Left colon (tissue), 2 donors: Measurements from ENCODE around the gene CEP112. TPM values are rescaled to one million over a fixed set of nuclear protein-coding genes. Genes with fewer than 3 reads are reported as not detected.

ENCODE experiments used
- ATAC-seq: fragments of 200-7000 bp; cut with Tn5 transposase; one replicate; pipeline ENCODE4 v1.9.1; 2020; ENCODE audit warnings: mild to moderate bottlenecking, moderate library complexity
- DNase-seq, 2 donors: peaks; one replicate each; pipeline ENCODE4 v3.0.0-alpha.2; 2020
- intact Hi-C, 2 donors: fragments of 100-400 bp; cut with DNase I in 1 of 2; cut with micrococcal nuclease in 1 of 2; formaldehyde crosslinking; loops; one replicate each; pipeline versions ENCODE4 v1.11.2 to v1.14.0; 2022; cut with DNase I, micrococcal nuclease
- total RNA-seq, 2 donors: library from RNA; stranded (reverse); fragmentation: NEBNext Ultra II Directional; extraction: Animal tissue kit (Norgen Biotek cat#: 25700); gene quantifications; one replicate each; pipeline ENCODE4 v1.2.1, GENCODE V29; 2021
- donor health status: DM: no; HTN: no; CAD: no.
- donor health status: DM: yes; HTN: yes; CAD: no.

The CEP112 gene
- total RNA-seq, 2 donors from 2014 or later: 4.5 to 8.1 TPM

DNA sequence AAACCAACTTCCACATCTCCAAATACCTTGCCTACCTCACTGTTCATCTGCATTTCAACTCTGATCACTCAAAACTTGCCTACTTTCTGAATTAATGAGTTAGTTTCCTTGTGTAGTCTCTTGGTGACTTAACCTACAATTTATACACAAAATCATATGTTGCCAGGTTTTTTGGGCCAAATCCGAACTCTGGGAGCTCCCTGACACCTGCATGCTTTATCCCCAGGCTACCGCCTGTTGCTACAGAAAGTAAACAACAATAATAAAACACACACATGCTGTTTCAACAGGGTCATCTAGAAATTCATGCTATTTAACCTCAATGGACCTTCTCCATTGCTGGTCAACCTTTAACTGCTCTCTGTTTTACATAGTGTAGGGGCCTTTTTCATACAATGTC is 526.0 kb downstream of the CEP112 start:
- intact Hi-C loops: no loop called here
- no peak for ATAC-seq
- no peak for DNase-seq

DNA sequence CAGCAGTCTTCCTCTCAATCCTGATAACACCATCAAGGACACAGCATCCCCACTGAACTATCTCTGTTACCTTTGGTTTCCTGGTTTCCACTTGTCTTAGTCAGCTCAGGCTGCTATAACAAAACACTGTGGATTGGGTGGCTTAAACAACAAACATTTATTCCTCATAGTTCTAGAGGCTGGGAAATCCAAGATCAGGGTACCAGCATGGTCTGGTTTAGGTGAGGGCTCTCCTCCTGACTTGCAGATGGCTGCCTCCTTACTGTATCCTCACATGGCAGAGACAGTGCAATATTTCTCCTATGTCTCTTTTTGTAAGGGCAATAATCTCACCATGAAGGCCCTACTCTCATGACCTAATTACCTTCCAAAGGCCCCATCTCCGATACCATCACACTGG is 527.2 kb downstream of the CEP112 start:
- ATAC-seq (no peak), DNase-seq (no peak)
- intact Hi-C loops: no loop called here

GRCh38 chr17:65664266-65664665 is 527.7 kb downstream of the CEP112 start:
- intact Hi-C loops: no loop called here
- ATAC-seq: no peak
- no peak for DNase-seq

- intact Hi-C loops: no loop called here
- DNase-seq (no peak), ATAC-seq (no peak)
Measured at GRCh38 chr17:65662196-65662595, 529.7 kb downstream of the CEP112 start.

DNA sequence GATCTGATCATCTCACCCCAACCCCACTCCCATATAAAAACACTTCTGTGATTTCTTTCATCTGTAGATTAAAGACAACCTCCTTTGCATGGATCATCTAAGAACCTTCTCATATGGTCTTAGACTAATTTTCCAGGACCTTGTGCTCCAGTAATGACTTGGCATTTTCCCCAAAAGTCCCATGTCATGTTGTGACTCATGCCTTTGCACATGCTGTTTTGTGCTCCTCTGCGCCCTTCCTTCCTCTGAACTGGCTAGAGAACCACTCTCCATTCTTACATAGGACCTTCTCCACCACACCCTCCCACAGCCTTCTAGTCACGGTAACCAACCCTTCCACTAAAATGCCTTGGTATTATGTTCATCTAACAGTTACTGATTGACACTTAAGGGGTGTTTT is 531.0 kb downstream of the CEP112 start:
- DNase-seq: no peak
- ATAC-seq: no peak
- intact Hi-C loops: no loop called here

DNA sequence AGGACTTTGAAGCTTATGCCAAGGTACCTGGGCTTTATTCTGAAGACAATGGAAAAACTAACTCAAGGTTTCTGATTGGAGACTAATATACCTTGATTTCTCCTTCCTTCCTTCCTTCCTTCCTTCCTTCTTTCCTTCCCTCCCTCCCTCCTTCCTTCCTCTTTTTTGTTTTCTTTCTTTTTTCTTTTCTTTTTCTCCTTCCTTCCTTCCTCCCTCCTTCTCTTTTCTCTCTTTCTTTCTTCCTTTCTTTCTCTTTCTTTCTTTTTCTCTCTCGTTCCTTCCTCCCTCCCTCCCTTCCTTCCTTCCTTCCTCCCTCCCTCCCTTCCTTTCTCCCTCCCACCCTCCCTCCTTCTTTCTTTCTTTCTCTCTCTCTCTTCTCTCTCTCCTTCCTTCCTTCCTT is 531.9 kb downstream of the CEP112 start:
- intact Hi-C loops: no loop called here
- DNase-seq (no peak), ATAC-seq (no peak)

DNA sequence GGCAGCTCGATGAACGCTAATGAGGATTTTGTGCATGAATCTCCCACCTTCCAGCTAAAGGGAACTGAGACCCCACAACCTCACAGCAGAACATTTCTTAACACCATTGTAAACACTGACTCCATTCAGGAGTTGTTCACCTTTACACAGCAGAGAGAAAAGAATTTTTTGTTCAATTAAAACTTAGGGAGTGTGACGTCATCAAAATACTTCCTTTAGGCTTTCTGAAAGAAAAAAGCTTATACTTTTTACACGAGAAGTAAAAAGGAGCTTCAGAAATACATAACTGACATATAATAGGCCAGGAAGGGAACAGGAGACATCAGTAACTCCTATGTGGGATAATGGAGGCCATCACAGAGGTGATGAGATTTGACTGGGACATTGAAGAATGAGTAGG is 532.4 kb downstream of the CEP112 start:
- DNase-seq: no peak
- no peak for ATAC-seq
- intact Hi-C loops: no loop called here

GRCh38 chr17:65657251-65657828 is 534.6 kb downstream of the CEP112 start:
- no peak for DNase-seq
- ATAC-seq: no peak
- intact Hi-C loops: no loop called here

GRCh38 chr17:65656390-65657250 is 535.3 kb downstream of the CEP112 start:
- intact Hi-C loops: no loop called here
- no peak for ATAC-seq
- DNase-seq: no peak

- intact Hi-C loops: no loop called here
- DNase-seq (no peak), ATAC-seq (no peak)
Measured at GRCh38 chr17:65655706-65656105, 536.2 kb downstream of the CEP112 start.

DNA sequence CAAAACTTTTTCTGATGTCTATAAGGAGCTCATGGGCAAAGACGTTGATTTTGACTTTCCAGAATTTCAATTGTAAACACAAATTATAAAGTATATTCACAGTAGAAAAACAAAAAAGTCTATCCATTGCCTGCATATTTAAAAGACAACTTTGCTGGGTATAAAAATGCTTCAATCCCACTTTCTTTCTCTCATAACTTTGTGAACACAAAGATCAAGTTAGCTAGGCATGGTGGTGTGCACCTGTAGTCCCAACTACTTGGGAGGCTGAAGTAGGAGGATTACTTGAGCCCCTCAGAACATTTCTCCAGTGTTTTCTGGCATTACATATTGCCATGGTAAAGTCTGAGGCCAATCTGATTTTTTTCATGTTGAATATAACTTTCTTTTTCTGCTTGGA is 547.4 kb downstream of the CEP112 start:
- intact Hi-C loops: no loop called here
- DNase-seq (no peak), ATAC-seq (no peak)

- DNase-seq (no peak), ATAC-seq (peak; percentile 27)
- intact Hi-C loops: no loop called here
Measured at GRCh38 chr17:65638221-65638975, 553.5 kb downstream of the CEP112 start.

DNA sequence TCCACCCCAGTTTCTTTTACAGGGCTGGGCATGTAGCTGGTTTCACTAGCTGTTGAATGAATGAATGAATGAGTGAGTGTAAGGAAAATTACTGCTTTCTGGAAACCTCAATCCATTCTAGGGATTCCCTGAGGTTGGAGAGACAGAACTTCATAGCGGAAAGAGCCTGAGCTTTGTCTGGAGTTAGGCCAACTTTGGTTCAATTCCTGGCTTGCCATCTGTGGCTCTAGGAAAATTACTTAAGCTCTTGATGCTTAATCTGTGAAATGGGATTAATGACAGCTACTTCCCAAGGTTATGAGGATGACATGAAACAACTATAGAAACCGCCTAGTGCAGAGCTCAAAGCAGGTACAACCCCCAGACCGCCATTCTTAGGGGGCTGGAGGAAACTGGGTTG is 554.1 kb downstream of the CEP112 start:
- DNase-seq (no peak), ATAC-seq (no peak)
- intact Hi-C loops: no loop called here

GRCh38 chr17:65634533-65634932 is 557.4 kb downstream of the CEP112 start:
- ATAC-seq (peak; percentile 93), DNase-seq (peak; percentile 70 to 74)
- intact Hi-C loops: no loop called here

DNA sequence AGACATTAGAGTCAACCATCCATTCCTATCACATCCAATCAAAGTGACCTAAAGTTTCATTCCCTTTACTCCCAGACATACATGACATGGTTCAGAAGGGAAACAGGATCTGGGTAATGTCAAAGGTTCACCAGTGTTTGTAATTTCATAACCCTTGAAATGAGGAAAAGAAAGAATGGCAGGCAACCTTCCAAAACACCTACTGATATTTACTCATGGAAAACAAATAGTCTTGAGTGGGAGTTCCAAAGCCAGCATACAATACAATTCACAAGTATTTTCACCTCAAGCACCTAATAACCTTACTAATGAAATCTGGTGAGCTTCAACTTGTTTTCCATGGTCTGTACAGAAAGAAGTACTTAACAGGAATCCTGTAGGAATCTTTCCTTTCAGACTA is 557.9 kb downstream of the CEP112 start:
- intact Hi-C loops: no loop called here

GRCh38 chr17:65633146-65633881 is 558.6 kb downstream of the CEP112 start:
- DNase-seq (no peak), ATAC-seq (no peak)
- intact Hi-C loops: no loop called here

More for the DNA sequence above, 557.9 kb downstream of the CEP112 start:
- ATAC-seq: peak; percentile 61
- DNase-seq: no peak

DNA sequence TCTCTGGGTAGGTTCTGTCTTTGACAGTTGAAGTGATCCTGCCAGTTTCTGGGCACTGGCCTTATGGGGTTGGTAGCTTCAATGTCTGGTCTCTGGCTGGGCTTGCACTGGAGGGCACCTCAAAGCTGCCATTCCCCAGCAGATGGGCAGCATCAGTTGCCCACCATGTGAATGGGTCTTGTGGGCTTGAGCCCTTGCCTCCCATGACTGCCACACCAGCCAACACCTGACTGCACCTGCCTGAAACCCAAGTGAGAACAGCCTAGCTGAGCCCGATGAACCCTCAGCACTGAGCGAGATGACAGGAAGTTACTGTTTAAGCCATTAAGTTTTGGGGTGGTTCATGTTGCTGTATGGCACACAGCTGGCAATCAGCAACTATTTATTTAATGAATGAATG is 561.4 kb downstream of the CEP112 start:
- no peak for ATAC-seq
- DNase-seq: peak in 1 of 2 donors; percentile 24
- intact Hi-C loops: no loop called here

DNA sequence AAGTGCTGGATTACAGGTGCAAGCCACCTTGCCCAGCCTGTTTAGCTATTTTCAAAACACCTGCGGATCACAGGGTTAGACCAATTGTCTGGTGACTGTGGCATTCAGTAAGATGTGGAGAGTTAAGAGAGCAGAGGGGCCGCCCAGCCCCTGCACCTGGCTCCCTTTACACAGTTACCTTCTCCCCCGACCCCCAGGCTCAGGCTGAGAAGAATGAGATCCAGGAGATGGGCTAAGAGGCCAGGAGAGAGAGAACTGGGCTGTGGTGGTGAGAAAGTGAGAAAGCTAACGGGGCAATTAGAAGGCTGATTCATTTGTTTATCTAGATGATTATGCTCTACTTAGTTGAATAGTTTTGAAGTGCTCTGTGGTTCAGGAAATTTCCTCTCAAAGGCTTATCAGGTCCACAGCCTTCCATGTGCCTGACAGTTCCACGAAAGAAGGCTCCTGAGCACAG is 562.7 kb downstream of the CEP112 start:
- intact Hi-C loops: no loop called here
- ATAC-seq: no peak
- no peak for DNase-seq

- ATAC-seq: no peak
- intact Hi-C loops: no loop called here
- DNase-seq: no peak
Measured at GRCh38 chr17:65628644-65629036, 563.3 kb downstream of the CEP112 start.
